ENCODE data around the gene NFX1. TPM values are rescaled to one million over a fixed set of nuclear protein-coding genes. Genes with fewer than 3 reads are reported as not detected.

Gene NFX1
- total RNA-seq, 4 donors from 2014 or later, result 35.2 to 101 (median 59.6) TPM

DNA sequence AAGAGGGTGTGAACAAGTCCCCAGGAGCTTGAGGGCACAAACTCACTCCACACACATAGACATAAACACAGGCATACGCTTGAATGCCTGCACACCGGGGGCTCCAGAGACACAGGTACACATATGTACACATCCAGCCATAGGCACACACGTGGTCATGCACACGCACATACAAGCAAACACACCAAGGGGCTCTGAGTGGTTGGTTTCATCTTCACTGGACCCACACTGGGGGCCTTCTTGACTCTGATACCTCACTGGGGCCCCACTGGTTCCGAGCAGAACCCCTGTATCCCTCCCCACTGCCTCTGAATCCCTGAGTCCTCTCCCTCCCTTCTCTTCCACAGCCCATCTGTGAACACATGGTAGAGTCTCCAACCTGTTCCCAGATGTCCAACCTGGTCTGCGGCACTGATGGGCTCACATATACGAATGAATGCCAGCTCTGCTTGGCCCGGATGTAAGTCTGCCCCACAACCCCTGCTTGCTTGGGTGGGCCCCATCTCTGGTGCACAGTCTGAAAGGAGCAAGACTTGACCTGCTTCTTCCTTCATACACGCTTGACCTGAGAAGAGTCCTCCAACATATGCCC, 44.0 kb upstream of the NFX1 start:
- H3K27me3 ChIP-seq, result no peaks in the 10 kb centered on the region
- peak in 1 of 3 donors; percentile 35 for DNase-seq
- TF ChIP-seq CTCF (IDR thresholded peaks at IDR 0.05) (no peak), POLR2A (IDR thresholded peaks at IDR 0.05) (no peak)

DNA sequence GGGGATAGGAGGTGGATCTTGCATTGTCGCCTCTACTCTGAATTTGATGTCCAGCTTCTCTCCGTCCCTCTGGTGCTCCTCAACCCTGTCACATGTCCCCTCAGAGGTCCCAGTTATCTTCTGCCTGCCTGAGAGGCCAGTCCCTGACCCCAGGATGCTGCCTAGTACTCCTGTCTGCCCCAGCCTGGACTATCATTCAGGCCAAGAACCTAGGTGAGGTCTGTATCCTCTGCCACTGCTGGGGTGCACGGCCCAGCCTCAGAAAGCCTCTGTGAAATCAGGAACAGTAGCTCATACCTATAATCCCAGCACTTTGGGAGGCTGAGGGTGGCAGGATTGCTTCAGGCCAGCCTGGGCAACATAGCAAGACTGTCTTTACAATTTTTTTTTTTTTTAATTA, 41.7 kb upstream of the NFX1 start:
- H3K27ac ChIP-seq, result no peak overlapping the region
- TF ChIP-seq POLR2A (IDR thresholded peaks at IDR 0.05) (no peak), CTCF (IDR thresholded peaks at IDR 0.05) (no peak)
- H3K36me3 ChIP-seq, result peaks cover 0 to 37% (median 0%) of the 10 kb centered on the region in 3 donors
- DNase-seq, result no peak
- H3K4me3 ChIP-seq, result no peak overlapping the region
- peaks cover 0 to 3% (median 1%) of the 10 kb centered on the region in 4 donors for H3K4me1 ChIP-seq
- no peaks in the 10 kb centered on the region for H3K9me3 ChIP-seq
- no peaks in the 10 kb centered on the region for H3K27me3 ChIP-seq

More for the DNA sequence above, 44.0 kb upstream of the NFX1 start:
- Histone ChIP-seq H3K36me3 (peaks cover 0 to 17% (median 0%) of the 10 kb centered on the region in 3 donors), H3K4me3 (no peak overlapping the region), H3K9me3 (no peaks in the 10 kb centered on the region), H3K27ac (no peak overlapping the region), H3K4me1 (peaks cover 0 to 3% (median 2%) of the 10 kb centered on the region in 4 donors)

- Histone ChIP-seq H3K4me1 (peaks cover 0 to 3% (median 1%) of the 10 kb centered on the region in 4 donors), H3K27me3 (no peaks in the 10 kb centered on the region), H3K9me3 (no peaks in the 10 kb centered on the region), H3K4me3 (no peak overlapping the region), H3K27ac (peak overlapping the region in 1 of 4 donors; percentile 12), H3K36me3 (peaks cover 0 to 42% (median 0%) of the 10 kb centered on the region in 3 donors)
- peak in 1 of 3 donors; percentile 45 for DNase-seq
- no peak for TF ChIP-seq POLR2A (IDR thresholded peaks at IDR 0.05)
- TF ChIP-seq CTCF (IDR thresholded peaks at IDR 0.05), result no peak
Measured at GRCh38 chr9:33249087-33249658, 41.1 kb upstream of the NFX1 start.

- DNase-seq, result no peak
- peak overlapping the region in 1 of 4 donors; percentile 12 for H3K27ac ChIP-seq
- TF ChIP-seq POLR2A (IDR thresholded peaks at IDR 0.05), result no peak
- TF ChIP-seq CTCF (IDR thresholded peaks at IDR 0.05), result no peak
- no peak overlapping the region for H3K4me3 ChIP-seq
- peaks cover 0 to 3% (median 0%) of the 10 kb centered on the region in 4 donors for H3K4me1 ChIP-seq
- H3K36me3 ChIP-seq, result peaks cover 0 to 50% (median 0%) of the 10 kb centered on the region in 3 donors
- H3K27me3 ChIP-seq, result no peaks in the 10 kb centered on the region
- no peaks in the 10 kb centered on the region for H3K9me3 ChIP-seq
Measured at GRCh38 chr9:33249983-33250382, 40.3 kb upstream of the NFX1 start.

- Histone ChIP-seq H3K9me3 (no peaks in the 10 kb centered on the region), H3K4me3 (no peak overlapping the region), H3K4me1 (peaks cover 0 to 3% (median 0%) of the 10 kb centered on the region in 4 donors), H3K27ac (no peak overlapping the region), H3K36me3 (peaks cover 0 to 56% (median 0%) of the 10 kb centered on the region in 3 donors), H3K27me3 (no peaks in the 10 kb centered on the region)
- peak in 1 of 3 donors; percentile 40 for DNase-seq
- TF ChIP-seq POLR2A (IDR thresholded peaks at IDR 0.05) (no peak), CTCF (IDR thresholded peaks at IDR 0.05) (no peak)
Measured at GRCh38 chr9:33250458-33250995, 39.8 kb upstream of the NFX1 start.
